Retinal pigment epithelial cell (primary cell): ENCODE measurements around the gene PCNX1.
"Not testable (repeated sequence)": the region's sequence is repeated elsewhere in the genome, so short reads cannot be mapped to it uniquely, and the experiment has no call there.

Experiments used
- DNase-seq: peaks from one replicate; pipeline ENCODE4 v3.0.0-alpha.2; 2010; ENCODE audit warnings: low read depth
- H3K4me3 ChIP-seq: 2 replicates; pipeline ENCODE4 v1.5.1; 2011; ENCODE audit warnings: mild to moderate bottlenecking, low read length, control low read depth, moderate library complexity
- TF ChIP-seq, protein P1 (sequence below): conservative IDR thresholded peaks from 2 replicates; pipeline ENCODE4 v1.5.1; 2011; ENCODE audit warnings: low read depth, low read length, control low read depth, inconsistent platforms

The PCNX1 gene

DNA sequence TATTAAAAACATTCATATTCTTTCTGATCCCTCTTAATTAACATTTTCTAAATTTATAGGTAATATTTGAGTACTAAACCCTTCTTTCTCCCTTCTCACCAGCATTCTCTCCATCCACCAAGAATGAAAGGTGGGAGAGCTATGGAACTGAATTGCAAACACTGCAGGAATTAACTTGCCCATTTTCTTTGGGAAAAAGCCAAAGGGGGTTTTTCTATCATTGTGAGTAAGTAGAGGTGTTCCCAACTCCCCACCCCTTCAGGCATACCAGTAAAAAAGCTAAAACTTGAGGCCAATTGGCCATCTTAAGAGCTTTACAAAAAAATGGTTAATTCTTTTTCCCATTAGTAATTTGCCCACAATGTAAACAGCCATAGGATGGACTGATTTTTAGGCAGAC lies 23.7 kb downstream of the PCNX1 start:
- TF ChIP-seq, protein P1, sequence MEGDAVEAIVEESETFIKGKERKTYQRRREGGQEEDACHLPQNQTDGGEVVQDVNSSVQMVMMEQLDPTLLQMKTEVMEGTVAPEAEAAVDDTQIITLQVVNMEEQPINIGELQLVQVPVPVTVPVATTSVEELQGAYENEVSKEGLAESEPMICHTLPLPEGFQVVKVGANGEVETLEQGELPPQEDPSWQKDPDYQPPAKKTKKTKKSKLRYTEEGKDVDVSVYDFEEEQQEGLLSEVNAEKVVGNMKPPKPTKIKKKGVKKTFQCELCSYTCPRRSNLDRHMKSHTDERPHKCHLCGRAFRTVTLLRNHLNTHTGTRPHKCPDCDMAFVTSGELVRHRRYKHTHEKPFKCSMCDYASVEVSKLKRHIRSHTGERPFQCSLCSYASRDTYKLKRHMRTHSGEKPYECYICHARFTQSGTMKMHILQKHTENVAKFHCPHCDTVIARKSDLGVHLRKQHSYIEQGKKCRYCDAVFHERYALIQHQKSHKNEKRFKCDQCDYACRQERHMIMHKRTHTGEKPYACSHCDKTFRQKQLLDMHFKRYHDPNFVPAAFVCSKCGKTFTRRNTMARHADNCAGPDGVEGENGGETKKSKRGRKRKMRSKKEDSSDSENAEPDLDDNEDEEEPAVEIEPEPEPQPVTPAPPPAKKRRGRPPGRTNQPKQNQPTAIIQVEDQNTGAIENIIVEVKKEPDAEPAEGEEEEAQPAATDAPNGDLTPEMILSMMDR, result no peak
- no peak overlapping the region for H3K4me3 ChIP-seq
- no peak for DNase-seq

DNA sequence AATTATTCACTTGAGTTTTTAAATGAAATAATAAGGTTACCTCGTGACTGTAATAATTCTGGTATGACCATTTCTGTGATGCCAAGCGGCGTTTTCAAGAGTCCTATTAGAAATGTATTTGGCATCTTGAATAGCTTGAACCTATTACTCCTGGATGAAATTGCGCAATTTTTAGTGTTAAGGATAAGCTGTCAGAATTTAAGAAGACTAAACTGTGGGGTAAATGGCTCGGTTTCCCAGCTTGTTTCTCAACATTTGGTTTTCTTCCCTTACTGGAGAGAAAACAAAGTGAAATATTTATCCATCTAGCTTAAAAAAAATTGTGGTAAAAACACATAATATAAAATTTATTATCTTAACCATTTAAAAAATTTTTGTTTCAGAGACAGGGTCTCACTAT lies 26.8 kb downstream of the PCNX1 start:
- TF ChIP-seq, protein P1, result no peak
- no peak for DNase-seq

DNA sequence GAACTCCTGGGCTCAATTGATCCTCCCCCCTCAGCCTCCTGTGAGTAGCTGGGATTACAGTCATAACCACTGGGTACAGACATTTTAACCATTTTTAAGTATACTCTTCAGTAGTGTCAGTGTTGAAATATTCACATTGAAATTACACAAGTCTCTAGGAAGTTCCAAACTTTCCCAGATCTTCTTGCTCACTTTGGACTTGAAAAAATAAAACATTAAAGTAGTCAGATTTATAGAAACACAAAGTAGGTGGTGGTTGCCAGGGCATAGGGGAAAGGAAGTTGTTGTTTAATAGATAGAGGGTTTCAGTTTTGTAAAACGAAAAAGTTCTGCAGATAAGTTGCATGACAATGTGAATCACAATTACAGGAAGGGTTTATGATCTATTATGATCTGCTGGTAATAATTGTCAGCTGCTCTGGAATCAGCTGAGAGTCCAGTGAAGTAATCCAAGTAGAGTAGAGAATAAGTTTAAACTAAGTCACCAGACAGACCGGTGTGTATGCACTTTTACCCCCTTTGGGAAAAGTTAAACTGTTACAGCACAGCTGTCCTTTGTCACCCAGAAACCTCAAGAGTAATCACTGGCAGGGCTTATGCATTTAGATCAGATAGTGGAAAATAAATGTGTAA lies 27.4 kb downstream of the PCNX1 start:
- H3K4me3 ChIP-seq, result no peak overlapping the region
- no peak for DNase-seq
- TF ChIP-seq, protein P1, result no peak

More for the DNA sequence above, 26.8 kb downstream of the PCNX1 start:
- no peak overlapping the region for H3K4me3 ChIP-seq

DNA sequence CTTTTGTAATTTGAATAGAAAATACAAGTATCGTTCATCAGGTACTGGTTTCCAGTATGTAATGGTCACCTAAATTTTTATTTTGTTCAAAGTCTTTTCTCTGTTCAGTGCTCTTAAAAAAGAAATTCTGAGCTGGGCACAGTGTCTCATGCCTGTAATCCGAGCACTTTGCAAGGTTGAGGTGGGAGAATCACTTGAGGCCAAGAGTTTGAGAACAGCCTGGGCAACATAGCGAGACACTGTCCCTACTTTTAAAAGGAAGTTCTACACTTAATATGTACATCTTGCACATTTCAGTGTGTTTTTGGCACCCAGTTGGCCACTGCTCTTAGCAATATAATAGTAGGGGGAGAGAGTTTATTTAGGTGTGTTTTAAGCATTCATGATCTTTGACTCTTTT lies 27.9 kb downstream of the PCNX1 start:
- H3K4me3 ChIP-seq, result no peak overlapping the region
- no peak for DNase-seq
- TF ChIP-seq, protein P1, result no peak

DNA sequence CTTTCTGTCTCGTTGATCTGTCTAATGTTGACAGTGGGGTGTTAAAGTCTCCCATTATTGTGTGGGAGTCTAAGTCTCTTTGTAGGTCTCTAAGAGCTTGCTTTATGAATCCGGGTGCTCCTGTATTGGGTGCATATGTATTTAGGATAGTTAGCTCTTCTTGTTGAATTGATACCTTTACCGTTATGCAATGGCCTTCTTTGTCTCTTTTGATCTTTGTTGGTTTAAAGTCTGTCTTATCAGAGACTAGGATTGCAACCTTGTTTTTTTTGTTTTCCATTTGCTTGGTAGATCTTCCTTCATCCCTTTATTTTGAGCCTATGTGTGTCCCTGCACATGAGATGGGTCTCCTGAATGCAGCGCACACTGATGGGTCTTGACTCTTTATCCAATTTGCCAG lies 32.4 kb downstream of the PCNX1 start:
- not testable (repeated sequence) for DNase-seq, H3K4me3 ChIP-seq

DNA sequence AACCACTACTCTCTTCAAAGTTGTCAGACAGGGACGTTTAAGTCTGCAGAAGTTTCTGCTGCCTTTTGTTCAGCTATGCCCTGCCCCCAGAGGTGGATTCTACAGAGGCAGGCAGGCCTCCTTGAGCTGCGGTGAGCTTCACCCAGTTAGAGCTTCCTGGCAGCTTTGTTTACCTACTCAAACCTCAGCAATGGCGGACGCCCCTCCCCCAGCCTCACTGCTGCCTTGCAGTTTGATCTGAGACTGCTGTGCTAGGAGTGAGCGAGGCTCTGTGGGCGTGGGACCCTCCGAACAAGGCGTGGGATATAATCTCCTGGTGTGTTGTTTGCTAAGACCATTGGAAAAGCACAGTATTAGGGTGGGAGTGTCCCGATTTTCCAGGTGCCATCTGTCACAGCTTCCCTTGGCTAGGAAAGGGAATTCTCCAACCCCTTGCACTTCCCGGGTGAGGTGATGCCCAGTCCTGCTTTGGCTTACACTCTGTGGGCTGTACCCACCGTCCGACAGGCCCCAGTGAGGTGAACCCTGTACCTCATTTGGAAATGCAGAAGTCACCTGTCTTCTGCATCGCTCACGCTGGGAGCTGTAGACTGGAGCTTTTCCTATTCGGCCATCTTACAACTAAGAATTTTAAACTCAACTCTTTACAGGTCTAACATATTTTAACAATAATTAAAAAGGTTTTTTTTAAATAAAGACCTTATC lies 34.5 kb downstream of the PCNX1 start:
- H3K4me3 ChIP-seq, DNase-seq: not testable (repeated sequence)

DNA sequence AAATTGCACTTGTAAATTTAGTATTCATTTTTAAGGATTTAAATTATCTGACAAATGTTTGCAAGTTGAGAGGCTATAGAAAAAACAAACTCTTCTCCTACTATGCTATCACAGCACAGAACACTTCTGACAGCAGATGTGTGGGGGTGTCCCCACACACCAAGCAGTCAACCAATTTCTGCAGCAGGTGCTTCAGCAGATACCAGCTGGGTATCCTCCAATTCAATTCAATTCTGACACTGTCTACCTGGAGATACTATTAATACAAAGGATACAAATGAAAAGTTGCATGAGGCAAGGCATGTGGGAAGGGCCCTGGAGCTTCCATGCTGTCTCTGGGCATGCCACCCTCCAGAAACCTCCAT lies 35.1 kb downstream of the PCNX1 start:
- no peak overlapping the region for H3K4me3 ChIP-seq
- TF ChIP-seq, protein P1, result no peak
- no peak for DNase-seq

DNA sequence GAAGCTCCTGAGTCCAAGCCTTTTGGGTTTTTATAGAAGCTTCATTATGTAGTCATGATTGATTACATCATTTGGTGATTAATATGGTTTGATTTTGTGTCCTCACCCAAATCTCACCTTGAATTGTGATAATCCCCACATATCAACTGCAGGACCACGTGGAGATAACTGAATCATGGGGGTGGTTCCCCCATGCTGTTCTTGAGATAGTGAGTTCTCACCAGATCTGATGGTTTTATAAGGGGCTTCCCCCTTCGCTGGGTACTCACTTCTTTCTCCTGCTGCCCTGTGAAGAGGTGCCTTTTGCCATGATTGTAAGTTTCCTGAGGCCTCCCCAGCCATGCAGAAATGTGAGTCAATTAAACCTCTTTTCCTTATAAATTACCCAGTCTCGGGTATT lies 35.5 kb downstream of the PCNX1 start:
- H3K4me3 ChIP-seq, DNase-seq: not testable (repeated sequence)
